Cerebellar cortex (tissue), 1 donor: ENCODE data around the gene NPB.

Source experiments
- DNase-seq: peaks from one replicate; pipeline ENCODE4 v3.0.0-alpha.2; 2015; ENCODE audit warnings: low spot score

Gene NPB

GRCh38 chr17:81941484-81942166 is 39.6 kb downstream of the NPB start:
- no peak for DNase-seq

DNA sequence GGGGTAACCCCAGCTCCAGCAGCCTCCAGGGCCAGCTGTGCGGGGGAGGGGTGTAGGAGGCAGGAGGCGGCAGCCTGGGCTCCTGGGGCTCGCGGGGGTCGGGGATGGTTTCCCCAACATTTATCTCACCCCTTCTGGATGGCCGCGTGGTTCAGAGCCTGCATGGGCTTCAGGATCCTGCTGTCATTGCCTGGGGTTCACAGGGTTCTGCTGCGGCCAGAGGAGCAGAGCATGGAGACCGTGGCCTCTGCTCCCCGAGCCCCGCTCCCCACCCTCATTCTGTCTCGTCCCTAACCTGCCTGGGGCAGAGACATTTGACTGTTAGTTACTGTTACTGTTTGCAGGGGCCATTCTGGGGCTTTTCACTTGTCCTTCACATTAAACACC is 40.1 kb downstream of the NPB start:
- no peak for DNase-seq

DNA sequence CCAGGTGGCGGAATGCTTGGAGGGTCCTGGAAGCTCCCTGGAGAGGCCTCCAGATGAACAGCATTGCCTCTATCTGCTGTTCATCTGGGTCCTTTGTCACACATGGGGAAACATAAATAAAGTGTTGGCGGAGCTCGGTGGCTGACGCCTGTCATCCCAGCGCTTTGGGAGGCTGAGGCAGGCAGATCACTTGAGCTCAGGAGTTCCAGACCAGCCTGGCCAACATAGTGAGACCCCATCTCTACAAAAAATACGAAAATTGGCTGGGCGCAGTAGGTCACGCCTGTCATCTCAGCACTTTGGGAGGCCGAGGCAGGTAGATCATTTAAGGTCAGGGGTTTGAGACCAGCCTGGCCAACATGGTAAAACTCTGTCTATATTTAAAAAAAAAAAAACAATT is 42.8 kb downstream of the NPB start:
- DNase-seq: no peak

- DNase-seq: no peak
These were observed 45.2 kb downstream of the NPB start, which contains the start of gene MYADML2 for GRCh38 chr17:81947189-81947588. TSS of gene MYADML2 (minus strand) at chr17:81947233. CDS start at chr17:81941741, 5,492 bp downstream.

DNA sequence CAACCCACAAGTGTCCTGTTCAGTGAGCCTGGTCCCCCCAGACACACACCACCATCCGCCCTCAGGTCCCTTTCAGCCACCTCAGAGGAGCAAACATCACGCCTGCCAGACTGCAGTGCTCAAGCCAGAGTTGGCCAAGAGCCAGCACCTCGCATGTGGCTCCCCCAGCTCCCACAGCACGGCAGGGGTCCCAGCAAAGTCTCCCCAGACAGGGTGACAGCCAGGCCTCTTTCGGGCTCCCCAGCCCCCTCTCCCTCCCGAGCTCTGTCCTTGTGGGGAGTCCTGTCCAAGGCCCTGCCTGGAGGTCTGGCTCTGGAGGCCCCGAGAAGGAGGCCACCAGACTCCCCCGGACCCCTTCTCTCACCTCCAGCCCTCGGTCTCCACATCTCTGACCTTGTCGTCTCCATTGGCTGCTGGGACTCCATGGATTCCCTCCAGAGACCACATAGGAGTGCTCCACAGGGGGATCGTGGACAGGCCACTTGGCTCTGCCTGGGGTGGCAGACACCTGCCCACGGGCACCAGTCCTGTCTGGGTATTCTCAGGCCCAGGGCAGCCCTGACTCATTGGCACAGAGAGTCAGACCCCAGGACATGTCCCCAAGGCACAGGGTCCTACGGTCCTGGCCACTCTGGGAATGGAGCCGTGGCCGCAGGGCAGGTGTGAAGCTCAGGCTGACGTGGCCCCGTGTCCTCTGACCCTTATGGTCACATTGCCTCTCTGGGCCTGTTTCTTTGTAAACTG is 46.8 kb downstream of the NPB start:
- no peak for DNase-seq

GRCh38 chr17:81950501-81950900 is 48.5 kb downstream of the NPB start:
- DNase-seq: no peak

GRCh38 chr17:81951785-81952684 is 50.0 kb downstream of the NPB start:
- no peak for DNase-seq
